ENCODE data around the gene ARV1.

The ARV1 gene

DNA sequence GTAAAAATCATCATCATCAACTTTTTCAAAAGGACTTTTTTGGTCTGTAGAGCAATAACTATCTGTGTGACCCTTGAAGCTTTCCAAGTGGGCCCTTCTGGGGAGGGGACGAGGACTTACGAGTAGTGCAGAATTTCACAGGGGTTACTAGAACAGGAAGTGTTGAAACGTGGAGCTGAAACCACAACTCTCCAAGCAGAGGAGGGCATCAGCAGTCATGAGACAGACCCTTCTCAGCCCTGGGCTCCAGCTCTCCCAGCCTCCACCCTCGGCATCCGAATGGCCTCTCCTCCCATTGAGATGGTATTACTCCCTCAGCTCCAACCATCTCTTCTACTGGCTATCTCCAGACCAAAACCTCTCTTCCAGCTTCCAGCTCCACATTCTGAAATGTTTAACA lies 57.5 kb downstream of the ARV1 start:
- H3K27ac ChIP-seq: no peak overlapping the region

GRCh38 chr1:231037585-231038517 lies 59.0 kb downstream of the ARV1 start:
- Histone ChIP-seq H3K4me3 (ENCODE audit: low read depth, low read length) (peak overlapping the region; percentile 91), H3K9me3 (ENCODE audit: severe bottlenecking) (no peaks in the 10 kb centered on the region), H3K27ac (peak overlapping the region; percentile 98), H3K27me3 (ENCODE audit: insufficient read depth, low read depth, severe bottlenecking) (no peaks in the 10 kb centered on the region), H3K36me3 (peaks cover 47% of the 10 kb centered on the region)
- no peak for TF ChIP-seq CTCF (IDR thresholded peaks at IDR 0.05; ENCODE audit: low read depth, low read length)
- DNase-seq: peak; percentile 37

More for the DNA sequence above, 57.5 kb downstream of the ARV1 start:
- Histone ChIP-seq H3K27me3 (ENCODE audit: insufficient read depth, low read depth, severe bottlenecking) (no peaks in the 10 kb centered on the region), H3K9me3 (ENCODE audit: severe bottlenecking) (no peaks in the 10 kb centered on the region), H3K36me3 (peaks cover 48% of the 10 kb centered on the region), H3K4me3 (ENCODE audit: low read depth, low read length) (no peak overlapping the region)
- no peak for DNase-seq
- TF ChIP-seq CTCF (IDR thresholded peaks at IDR 0.05; ENCODE audit: low read depth, low read length): no peak

- DNase-seq: peak; percentile 96
- Histone ChIP-seq H3K27ac (peak overlapping the region; percentile 98), H3K27me3 (ENCODE audit: insufficient read depth, low read depth, severe bottlenecking) (no peaks in the 10 kb centered on the region), H3K4me3 (ENCODE audit: low read depth, low read length) (peak overlapping the region; percentile 91), H3K36me3 (peaks cover 35% of the 10 kb centered on the region), H3K9me3 (ENCODE audit: severe bottlenecking) (no peaks in the 10 kb centered on the region)
- TF ChIP-seq CTCF (IDR thresholded peaks at IDR 0.05; ENCODE audit: low read depth, low read length): no peak
Measured at GRCh38 chr1:231039161-231040018, 60.5 kb downstream of the ARV1 start.

- no peaks in the 10 kb centered on the region for H3K27me3 ChIP-seq (ENCODE audit: insufficient read depth, low read depth, severe bottlenecking)
- H3K4me3 ChIP-seq (ENCODE audit: low read depth, low read length): peak within 1 kb of the TSS; percentile 91
- H3K27ac ChIP-seq: peak within 1 kb of the TSS; percentile 98
- DNase-seq: peak; percentile 79
- peaks cover 32% of the 10 kb centered on the region for H3K36me3 ChIP-seq
- TF ChIP-seq CTCF (IDR thresholded peaks at IDR 0.05; ENCODE audit: low read depth, low read length): no peak
- peaks cover 5% of the 10 kb centered on the region for H3K9me3 ChIP-seq (ENCODE audit: severe bottlenecking)
Measured at GRCh38 chr1:231040019-231040799, 61.3 kb downstream of the ARV1 start, which contains the start of gene FAM89A. Gene FAM89A (minus strand): TSS chr1:231040254. CDS start chr1:231040211, 43 bp downstream.
